Raji (cell line): ENCODE measurements around the gene THAP6.

Experiments used
- POLR2A ChIP-seq: IDR thresholded peaks from 2 replicates; pipeline ENCODE4 v1.6.1; 2011; ENCODE audit warnings: low read depth, low read length, control low read depth; ENCODE audit not compliant: insufficient read depth

THAP6 gene, protein sequence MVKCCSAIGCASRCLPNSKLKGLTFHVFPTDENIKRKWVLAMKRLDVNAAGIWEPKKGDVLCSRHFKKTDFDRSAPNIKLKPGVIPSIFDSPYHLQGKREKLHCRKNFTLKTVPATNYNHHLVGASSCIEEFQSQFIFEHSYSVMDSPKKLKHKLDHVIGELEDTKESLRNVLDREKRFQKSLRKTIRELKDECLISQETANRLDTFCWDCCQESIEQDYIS

GRCh38 chr4:75514131-75514948 is at the start of gene THAP6, which contains the start of gene RCHY1:
THAP6 (plus strand) TSS chr4:75514473; CDS start chr4:75515453, 980 bp downstream.
RCHY1 (minus strand) TSS chr4:75514403; CDS start chr4:75514286, 117 bp downstream.
- peak; percentile 98 for TF ChIP-seq POLR2A

- TF ChIP-seq POLR2A = no peak
Observed at GRCh38 chr4:75469896-75470295, 44.4 kb upstream of the THAP6 start.

- no peak for TF ChIP-seq POLR2A
Observed at GRCh38 chr4:75470738-75471137, 43.5 kb upstream of the THAP6 start.

DNA sequence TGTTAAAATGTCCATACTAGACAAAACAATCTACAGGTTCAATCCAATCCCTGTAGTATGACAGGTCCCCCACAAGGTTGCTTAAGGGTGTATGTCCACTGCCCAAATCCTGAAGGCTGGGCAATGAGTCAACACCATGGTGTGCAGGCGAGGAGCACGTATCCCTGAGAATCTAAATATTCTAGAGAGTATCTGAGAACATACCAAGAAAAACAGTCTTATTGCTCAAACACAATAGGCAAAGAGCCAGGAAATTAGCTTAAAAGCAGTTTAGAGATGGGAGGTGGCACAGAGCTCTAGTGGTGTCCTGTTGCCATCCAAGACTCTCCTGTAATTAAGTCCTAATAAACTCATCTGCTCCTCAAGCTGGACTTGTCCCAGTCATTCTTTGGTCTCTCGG is 37.1 kb upstream of the THAP6 start:
- no peak for TF ChIP-seq POLR2A

DNA sequence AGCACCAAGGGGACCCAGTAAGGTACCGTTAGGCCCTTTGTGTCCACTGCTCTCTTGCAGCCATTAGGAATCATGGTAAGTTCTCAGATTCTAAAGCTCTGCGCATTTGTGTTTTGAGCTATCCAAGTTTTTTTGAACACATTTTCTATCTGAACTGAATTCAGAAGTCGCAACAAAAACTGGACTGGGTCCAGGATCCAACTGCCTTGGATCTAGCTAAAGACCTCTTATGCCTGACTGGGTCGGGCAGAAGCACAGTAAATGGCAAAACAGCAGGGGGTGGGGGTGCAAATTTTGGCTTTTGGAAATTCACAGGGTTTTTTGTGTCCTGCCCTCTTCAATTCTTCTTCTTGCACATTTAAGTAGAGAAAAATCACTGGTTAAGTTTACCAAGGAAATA is 30.1 kb upstream of the THAP6 start:
- no peak for TF ChIP-seq POLR2A

DNA sequence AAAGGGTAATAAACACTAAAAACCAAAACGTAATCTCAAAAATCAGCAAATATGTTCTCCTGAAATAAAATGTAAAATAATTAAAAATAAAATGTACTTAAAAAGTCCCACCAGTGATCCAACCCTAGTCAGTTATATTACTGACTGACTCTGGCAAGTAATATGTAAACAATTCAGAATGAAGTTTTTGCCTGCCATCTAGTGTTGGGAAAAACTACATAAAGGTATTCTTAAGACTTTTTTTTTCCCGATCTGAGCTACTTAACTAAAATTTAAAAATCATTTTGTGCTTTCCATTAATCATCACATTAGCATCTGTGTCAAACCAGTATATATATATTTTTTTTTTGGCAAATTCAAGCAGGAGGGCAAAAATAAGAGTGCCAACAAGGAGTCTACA is 24.1 kb upstream of the THAP6 start:
- TF ChIP-seq POLR2A = no peak

- TF ChIP-seq POLR2A = no peak
Observed at GRCh38 chr4:75494563-75494962, 19.7 kb upstream of the THAP6 start.

GRCh38 chr4:75495476-75495875 is 18.8 kb upstream of the THAP6 start:
- TF ChIP-seq POLR2A = no peak

DNA sequence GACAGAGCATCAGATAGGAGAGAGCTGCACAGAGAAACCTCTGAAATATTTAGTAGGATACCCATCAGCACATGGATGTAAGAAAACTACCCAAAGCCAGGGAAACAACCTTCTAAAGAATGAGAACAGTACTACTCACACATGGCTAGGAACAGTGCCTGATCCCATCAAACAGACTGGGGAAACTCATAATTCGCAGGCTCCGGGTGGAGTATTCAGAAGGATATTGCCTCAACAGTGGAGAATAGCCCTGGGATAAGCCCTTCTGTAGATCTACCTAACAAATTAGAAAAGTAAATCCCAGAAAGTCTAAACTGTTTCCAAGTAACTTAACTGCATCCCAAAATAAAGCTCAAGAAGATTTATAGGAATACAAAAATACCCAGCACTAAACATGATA is 17.9 kb upstream of the THAP6 start:
- TF ChIP-seq POLR2A = no peak

GRCh38 chr4:75497133-75497532 is 17.1 kb upstream of the THAP6 start:
- TF ChIP-seq POLR2A = no peak

- TF ChIP-seq POLR2A = no peak
Observed at GRCh38 chr4:75498041-75498440, 16.2 kb upstream of the THAP6 start.

GRCh38 chr4:75499900-75500299 is 14.4 kb upstream of the THAP6 start:
- no peak for TF ChIP-seq POLR2A

- TF ChIP-seq POLR2A = no peak
Observed at GRCh38 chr4:75502671-75503070, 11.6 kb upstream of the THAP6 start.

DNA sequence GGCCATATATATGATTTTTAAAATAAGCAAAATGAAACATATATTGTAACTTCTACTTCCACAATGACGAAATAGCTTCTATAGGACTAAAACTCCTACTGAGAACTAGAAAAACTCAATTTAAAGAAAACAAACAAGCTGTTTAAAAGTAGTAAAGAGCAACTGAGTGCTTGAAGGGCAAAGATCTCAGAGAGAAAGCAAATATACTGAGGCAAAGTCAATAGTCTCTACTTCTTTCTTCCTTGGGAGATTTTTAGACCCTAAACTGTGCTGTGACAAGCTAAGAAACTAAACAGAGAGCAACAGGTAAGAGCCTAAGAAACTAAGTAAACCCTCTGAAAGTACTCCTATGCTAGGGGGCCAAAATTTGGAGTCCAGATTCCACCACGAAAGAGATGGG is 8.6 kb upstream of the THAP6 start:
- no peak for TF ChIP-seq POLR2A

DNA sequence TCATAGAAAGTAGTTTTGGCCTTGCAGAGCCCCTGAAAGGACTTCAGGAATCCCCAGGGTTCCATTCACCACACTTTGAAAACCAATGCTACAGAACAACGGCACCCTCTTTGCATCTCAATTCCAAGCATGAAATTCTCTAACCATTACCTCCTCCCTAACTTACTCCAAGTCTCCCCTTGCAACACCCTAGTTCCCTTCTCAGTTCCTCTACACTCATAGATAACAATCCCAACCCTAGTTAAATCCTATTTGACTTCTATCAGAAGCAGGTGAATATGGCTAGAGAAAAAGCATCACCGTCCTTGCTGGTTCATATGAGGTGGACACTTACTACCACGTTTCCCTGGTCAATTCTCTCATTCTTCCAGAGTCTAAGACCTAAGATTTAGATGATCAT is 2.4 kb upstream of the THAP6 start:
- TF ChIP-seq POLR2A = no peak
